ENCODE results near the gene SMC6.

The SMC6 gene

DNA sequence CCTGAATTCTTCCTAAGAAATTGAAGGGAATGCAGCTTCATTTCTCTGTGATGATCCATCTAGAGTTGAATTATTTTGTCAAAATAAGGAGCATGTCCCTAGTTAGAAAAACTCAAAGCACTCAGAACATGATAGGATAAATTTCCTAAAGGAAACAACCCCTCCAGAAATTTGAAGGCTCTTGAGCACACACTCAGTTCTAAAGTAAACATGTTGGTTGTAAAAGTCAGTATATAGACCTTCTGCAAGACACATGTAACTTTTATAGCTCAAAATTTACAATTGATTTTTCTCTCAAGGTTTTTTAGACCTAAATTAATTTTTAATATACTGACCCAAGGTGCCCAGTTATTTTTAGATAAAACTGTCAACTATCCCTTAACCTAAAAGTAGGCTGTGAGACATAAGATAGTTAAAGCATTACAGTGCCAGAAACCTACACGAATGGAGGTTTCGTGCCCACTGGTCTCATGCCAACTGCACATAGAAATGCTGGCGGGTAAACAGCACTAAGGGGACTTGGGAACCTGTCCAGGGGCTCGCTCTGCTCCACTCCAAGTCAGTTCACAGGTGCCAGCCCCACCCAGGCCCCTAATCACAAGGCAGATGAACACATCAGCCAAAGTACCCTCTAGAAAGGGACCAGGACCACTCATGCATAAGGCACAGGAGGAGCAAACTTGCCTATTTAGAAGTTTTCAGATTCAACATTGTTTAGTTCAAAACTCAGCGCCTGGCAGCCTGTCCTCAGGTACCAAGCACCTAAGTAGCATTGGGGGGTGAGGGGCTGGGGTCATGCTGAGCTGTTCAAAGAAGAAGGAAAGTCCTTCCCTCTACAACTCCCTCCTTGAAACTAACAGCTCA lies 106.5 kb downstream of the SMC6 start:
- DNase-seq (ENCODE audit: low spot score), result no peak

DNA sequence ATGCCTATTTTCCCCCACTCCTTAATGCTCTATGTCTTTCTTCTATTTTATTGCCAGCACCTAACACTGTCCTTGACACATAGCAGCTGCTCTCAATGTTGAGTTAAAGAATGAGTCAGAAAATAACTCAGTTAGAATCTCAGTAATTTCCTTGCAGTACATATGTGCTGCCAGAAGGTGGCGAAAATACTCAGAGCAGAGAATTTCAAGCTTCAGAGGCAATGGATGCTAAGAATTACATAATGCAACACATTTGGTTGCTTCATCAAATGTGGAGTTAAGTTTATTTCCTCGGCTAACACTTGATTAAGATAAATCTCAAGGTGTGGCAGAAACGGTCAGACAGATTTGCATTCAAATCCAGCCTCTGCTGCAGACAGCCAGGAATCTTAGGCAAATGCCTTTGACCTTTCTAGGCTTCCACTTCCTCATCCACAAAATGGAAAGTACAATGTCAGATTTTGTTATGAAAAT lies 107.5 kb downstream of the SMC6 start:
- peak; percentile 74 for DNase-seq (ENCODE audit: low spot score)

DNA sequence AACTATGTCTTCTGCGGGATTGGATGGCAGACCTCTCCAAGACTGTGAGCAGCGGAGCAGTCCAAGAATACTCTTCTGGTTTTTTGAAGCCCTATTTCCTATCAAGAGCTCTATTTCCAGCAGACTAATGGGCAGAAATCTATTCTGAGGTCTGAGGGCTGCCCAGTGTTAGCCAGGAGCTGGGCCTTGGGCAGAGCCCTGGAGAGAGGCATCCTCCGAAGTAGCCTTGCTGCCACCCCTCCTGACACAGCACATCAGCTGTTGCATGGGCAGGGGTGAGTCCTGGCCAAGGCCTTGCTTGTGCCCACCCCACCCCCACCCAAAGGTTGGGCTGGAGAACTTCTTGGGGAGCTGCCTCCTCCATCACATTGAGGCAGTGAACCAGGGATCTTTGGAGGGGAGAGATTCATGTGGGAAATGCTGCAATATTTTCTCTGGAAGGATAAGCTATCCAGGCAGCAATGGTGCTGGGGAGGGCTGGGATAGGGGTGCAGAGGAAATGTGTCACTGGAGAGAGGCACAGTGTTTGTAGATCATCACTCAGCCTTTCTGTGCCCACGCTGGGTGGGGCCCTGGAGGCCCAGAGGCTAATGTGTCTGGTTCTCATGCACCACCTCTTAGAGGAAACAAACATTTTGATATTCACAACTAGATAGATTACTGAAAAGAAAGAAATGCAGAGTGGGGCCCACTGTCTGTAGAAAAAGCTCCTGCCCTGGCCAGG lies 108.5 kb downstream of the SMC6 start:
- peak; percentile 15 for DNase-seq (ENCODE audit: low spot score)

DNA sequence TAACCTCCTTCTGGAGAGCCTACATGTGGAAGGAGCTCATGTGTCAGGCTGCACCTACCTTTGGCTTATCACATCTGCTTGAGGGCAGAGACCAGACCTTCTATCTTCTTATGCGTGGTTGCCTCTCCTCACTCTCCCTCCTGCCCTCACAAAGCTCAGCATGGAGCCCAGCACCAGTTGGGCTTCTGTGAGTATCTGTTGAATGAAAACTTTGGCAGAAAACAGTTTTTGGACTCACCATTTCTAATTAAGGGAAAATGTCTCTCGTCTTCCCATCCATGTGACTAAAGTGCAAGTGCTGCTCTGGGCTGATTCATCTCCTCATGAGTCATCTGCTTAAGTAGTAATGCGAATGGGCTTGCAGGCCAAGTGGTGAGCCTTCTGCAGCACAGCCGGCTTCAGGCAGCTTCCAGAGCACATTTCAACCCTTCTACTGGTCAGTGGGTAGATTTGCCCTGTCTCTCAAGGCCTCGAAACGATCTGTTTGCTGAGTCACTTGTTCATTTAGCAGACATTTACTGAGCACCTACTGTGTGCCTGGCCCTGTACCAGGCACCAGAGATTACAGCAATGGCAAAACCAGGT lies 110.5 kb downstream of the SMC6 start:
- DNase-seq (ENCODE audit: low spot score), result peak; percentile 96

DNA sequence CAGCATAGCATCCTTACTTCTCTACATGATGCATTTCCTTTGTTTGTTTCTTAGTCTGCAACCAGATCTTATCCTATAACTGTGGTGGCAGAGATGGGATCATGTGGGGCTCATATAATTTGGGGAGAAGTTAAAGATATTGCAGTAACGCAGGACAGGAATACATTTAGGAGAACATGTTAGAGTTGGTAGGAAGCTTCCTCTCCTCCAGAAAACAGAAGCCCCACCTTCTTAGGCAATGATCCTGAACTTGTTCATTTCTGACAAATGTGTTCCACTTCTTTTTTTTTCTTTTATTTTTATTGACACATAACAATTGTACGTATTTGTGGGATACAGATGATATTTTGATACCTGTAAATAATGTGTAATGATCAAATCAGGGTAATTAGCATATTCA lies 113.2 kb downstream of the SMC6 start:
- DNase-seq (ENCODE audit: low spot score), result no peak

DNA sequence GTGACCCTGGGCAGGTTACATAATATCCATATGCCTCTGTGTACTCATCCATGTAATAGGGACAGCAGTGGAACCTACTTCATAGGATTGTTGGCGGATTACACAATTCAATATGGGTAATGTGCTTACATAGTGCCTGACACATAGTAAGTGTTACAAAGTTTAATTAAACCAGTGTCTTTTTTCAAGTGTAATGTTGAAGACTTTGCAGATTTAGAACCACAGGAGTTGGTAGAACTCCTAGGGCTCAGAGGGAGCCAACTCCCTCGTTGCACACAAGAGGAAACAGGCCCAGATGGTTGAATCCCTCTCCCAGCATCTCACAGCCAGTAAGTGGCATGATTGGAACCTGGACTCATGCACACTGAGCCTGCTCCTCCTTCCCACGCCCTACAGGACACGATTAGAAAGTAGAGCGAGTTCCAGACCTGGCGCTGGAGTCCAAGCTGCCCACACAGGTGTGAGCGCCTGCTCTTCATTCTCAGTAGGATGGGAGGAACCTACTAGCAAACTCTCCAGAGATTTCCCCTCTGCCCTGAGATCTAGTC lies 115.3 kb downstream of the SMC6 start:
- no peak for DNase-seq (ENCODE audit: low spot score)

DNA sequence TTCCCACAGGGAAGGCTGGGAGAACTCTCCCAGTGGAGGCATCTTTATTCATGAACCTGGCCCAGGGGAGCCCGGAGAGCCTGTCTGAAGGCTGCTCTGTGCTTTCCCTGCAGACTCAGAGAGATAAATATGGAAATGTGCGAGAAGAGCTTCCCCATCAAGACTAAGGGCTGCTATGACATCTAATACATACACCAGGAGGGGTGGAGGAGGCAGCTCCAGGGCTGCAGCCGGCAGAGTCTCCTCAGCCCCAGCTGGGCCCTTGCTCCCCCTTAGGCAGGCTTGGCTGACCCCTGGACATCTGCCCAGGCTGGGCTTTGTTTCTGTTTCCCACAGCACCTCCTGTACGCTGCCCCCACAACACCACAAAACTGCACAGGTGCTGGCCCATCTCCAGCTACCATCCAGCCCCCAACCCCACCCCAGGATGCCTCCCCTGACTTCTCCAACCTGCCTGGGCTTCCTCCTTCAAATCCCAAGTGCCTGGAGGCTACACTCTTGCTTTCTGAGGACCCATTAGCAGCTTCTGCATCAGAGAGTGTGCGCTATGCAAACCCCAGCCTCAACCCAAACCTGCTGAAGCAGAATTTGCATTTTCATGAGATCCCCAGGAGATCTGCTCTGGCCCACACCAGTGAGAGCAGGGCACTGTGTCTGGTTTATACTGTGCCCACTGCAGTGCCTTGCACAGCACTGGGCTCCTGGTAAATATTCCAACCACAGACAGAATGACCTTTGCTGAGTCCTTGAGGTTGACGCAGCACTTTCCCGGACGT lies 116.3 kb downstream of the SMC6 start:
- DNase-seq (ENCODE audit: low spot score), result no peak

DNA sequence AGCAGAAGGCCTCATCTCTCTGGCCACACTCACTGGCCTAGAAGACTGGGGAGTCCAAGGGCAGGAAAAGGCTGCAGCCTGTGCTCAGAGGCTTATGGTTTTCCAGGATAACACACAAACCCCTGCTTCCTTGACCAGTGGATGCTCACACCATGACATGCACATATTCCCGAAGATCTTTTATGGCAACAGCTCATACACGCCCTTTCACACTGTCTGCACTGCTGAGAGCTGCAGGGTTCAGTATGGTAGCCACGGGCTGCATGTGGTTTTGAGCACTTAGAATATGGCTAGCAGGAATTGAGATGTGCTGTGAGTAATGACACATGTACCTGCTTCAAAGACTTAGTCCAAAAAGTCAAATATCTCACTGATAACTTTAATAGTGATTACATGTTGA lies 117.4 kb downstream of the SMC6 start:
- no peak for DNase-seq (ENCODE audit: low spot score)

DNA sequence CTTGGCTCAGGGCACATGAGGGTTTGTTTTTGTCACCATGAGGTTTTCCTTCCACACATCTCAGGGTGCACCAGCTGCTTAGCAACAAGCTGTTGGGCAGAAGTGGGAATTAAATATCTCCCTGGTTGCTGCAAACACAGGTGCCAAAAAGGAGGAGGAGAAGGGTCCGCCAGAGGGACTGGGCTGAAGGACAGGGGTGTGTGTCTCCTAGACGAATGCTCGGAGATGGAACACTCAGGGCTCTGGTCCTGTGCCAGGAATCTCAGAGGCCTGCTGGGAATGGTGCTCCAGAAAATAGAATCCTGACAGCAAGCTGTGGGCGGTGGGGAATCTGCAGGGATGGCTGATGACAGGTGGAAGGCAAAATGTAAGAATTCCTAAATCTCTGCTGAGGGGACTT lies 118.6 kb downstream of the SMC6 start:
- DNase-seq (ENCODE audit: low spot score), result no peak

DNA sequence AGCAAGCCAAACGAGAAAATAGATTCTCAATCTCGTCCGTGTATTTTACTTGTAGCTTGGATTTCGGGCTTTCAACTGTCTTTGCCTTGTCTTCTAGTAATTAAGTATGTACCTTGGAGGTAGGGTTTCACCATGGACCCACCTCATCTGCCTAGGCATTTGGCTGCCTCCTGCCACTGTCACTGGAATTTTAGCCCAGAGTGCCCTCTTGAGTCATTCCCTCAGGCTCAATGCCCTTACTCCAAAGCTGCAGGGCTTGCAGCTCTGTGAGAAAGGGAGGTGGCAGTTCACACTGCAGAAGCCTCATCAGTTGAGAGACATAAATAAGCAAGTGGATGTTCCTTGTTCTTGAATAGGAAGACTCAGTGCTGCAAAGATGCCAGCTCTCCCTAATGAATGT lies 123.5 kb downstream of the SMC6 start:
- DNase-seq (ENCODE audit: low spot score), result no peak

DNA sequence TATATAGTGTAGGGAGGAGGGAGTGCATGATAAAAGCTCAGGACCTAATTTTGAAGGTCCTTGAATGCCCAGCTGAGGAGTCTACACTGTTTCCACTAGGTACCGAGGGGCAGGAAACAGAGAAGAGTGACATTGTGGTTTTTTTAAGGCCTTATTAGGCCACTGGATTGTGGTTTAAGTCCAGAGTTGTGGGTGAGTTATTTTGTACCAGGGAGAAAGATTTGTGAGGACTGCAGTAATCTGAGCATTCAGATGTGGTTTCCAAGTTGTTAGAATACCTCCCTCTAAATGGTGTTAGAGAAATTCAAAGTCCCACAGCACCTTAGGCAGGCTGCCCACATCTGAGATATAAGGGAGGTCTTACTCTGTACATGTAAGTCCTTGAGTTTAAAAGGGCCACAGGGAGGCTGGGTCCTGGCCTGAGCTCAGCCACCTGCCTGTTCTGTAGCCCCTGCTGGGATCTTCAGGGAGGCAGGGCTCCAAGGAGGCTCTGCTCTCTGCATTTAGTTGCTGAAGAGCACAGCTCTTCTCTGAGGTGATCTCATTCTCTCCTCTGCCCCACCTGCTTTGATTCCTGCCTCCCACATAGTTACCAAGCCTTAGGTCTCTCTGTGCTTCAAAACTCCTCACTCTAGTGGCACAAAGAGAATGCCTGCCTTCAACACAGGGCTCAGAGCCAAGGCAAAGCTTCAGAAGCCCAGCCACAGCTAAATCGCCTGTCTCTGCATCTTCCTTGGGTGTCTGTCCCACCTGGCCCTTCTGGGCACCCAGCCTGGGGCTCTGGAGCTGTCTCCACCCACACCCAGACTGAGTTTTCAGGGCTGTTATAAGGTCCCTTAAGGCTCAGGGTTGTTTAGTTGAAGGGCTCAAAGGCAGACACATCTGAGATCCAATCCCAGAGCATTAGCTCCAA lies 125.0 kb downstream of the SMC6 start:
- no peak for DNase-seq (ENCODE audit: low spot score)

DNA sequence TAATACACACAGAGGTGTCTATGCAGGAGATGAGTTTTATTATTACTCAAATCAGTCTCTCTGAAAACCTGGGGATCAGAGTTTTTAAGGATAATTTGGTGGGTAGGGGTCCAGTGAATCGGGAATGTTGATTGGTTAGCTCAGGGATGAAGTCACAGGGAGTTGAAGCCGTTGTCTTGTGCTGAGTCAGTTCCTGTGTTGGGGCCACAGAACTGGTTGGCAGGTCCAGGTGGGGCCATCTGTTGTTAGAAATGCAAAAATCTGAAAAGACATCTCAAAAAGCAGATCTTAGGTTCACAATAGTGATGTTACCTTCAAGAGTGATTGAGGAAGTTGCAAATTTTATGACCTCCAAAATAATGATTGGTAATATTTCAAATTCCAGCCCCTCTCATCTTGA lies 126.2 kb downstream of the SMC6 start:
- no peak for DNase-seq (ENCODE audit: low spot score)

DNA sequence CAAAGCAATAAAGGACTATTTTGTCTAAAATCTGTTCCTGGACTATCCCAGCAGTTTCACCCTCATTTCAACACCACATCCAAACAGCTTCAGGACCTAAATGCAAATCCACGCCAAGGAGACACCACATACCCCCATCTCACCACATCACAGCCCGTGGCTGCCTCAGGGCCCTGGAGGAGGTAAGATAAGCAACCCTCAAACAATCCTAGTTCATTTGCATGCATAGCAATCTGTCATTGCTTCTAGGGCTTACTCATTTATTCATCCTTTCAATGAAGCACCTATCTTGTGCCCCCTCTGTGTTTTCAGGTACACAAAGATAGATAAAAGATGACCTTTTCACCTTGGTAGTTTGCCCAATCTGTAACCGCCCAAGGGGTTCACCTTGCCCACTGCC lies 126.6 kb downstream of the SMC6 start:
- DNase-seq (ENCODE audit: low spot score), result no peak

DNA sequence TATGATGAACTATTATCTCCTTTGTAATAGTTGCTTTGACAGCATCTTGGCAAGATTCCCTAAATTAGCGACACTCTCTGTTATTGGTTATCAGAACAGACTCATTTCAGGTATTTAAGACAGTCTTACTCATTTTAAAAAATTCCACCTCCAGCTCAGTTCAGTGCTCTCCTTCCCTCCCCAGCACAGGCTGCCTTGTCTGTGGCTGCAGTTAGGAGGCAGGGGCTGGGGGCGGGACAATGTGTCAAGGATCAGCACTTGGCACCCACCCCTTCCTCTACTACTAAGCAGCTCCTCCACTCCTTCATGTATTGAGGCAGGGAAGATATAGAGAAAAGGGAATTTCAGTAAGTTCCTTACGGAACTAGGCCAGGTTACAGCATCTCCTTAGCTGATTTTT lies 128.2 kb downstream of the SMC6 start:
- no peak for DNase-seq (ENCODE audit: low spot score)

DNA sequence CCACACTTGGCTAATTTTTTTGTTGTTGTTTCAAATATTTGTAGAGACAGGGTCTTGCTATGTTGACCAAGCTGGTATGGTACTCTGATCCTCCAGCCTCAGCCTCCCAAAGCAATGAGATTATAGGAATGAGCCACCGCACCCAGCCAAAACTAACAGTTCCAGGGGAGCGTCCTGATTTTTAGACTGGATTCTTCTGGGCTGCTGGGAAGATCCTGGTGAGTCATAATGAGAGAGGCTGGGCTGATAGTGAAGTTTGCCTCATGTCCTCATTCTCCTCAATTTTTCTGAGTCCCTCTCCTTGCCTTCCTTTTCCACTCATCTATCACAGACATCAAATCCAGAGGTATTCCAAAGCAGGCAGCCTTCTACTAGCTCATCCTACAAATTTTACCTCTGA lies 131.8 kb downstream of the SMC6 start:
- DNase-seq (ENCODE audit: low spot score), result peak; percentile 54

DNA sequence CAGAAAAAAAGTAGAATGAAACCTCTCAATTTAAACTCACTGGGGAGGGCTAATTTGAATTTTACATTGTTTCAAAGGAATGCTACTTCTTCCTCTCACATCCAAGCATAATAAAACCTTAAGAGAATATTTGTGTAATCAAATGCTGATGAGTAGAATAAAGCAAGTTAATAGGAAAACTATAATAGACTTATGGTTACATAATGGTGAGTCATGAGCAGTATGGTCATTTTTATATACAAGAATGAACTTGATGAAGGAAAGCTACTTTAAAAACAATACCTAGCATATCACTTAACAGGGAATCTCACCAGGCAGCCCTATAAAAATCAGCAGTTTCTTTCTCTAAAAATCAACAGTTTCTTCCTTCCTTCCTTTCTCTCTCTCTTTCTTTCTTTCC lies 132.8 kb downstream of the SMC6 start:
- peak; percentile 24 for DNase-seq (ENCODE audit: low spot score)

DNA sequence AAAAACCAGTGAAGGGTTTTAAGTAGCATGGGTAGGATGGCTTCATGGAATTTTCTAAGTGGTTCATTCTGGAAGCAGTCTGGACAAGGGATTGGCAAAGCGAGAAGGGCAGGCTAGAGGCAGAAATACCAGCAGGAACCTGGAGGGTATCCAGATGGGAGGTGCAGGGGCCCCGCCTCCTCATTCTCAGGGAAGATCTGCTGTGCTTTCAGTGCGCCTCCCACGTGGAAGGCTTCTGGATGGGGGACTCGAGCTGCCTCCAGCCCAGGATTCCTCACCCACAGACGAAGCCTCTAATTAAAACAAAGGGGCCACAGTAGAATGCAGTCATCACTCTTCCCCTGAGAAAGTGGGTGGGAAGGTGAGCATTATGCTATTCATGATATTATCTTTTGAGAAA lies 133.3 kb downstream of the SMC6 start:
- peak; percentile 20 for DNase-seq (ENCODE audit: low spot score)

DNA sequence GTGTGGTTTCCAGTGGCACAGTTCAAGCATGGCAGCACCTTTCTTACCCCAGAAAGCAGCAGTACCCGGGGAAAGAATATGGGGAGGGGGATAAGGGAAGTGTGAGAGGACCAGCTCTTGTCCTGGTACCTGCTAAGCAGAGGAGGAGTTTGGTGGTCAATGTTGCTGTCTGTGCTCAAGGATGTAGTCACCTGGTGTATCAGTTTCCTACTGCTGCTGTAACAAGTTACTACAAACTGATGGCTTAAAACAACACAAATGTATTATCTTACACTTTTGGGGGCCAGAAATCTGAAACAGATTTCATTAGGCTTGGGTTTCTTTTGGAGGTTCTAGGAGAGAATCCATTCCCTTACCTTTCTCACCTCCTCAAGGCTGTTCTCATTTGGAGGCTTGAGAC lies 135.7 kb downstream of the SMC6 start:
- no peak for DNase-seq (ENCODE audit: low spot score)

DNA sequence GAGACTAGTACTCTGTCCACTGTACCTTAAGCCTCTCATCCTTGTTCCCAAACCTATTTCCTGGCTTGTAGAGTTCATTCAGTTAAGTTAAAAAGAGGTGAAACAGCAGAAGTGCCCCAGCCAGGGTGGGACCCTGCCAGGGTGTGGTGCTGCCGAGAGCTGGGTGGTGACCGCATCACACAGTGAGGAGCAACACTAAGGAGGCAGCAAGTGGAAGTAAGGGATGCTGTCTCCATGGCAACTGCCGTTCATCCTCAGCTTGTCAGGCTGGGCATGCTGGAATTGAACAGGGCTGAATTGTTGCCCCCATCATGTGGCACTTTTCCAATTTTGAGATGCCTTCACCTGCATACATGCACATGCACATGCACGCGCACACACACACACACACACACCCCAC lies 136.1 kb downstream of the SMC6 start:
- no peak for DNase-seq (ENCODE audit: low spot score)

DNA sequence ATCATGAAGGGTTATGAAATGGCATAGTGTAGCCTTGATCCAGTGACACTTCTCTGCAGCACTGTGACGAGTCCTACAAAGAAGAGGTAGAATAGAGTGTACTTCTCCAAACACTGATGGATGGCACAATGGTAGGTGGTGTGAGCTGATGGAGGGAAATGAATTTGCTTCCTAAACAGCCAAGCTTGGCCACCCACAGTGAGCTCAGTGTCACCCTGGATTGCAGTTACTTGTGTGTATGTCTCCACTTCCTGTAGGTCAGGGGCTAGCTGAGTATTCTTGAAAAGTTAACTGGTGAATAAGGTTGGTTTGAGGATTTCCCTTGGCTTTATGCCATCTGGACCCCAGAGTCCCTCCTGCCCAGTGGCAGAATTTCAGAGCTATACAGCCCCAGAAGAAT lies 137.2 kb downstream of the SMC6 start:
- no peak for DNase-seq (ENCODE audit: low spot score)
